GM21576 (cell line): ENCODE measurements around the gene DNM1.
"Not testable (repeated sequence)": the region's sequence is repeated elsewhere in the genome, so short reads cannot be mapped to it uniquely, and the experiment has no call there.

Experiments
- ATAC-seq: cut with Tn5 transposase; IDR thresholded peaks from one replicate; pipeline ENCODE4 v1.9.1; 2021; ENCODE audit warnings: mild to moderate bottlenecking, moderate library complexity; ENCODE audit not compliant: unreplicated experiment

Gene DNM1

GRCh38 chr9:128274245-128274644 lies 71.1 kb downstream of the DNM1 start:
- ATAC-seq, result no peak

GRCh38 chr9:128275198-128276007 lies 72.2 kb downstream of the DNM1 start, which contains the start of gene GOLGA2:
TSS of gene GOLGA2 (minus strand) at chr9:128276007. CDS start at chr9:128275976, 31 bp downstream.
- ATAC-seq, result peak; percentile 40

GRCh38 chr9:128276008-128276573 lies 72.9 kb downstream of the DNM1 start, which contains the start of gene SWI5:
TSS of gene SWI5 (plus strand) at chr9:128276276.
- ATAC-seq, result peak; percentile 94

- no peak for ATAC-seq
Observed at GRCh38 chr9:128276574-128277270, 73.5 kb downstream of the DNM1 start.

GRCh38 chr9:128279088-128280073 lies 76.2 kb downstream of the DNM1 start:
- not testable (repeated sequence) for ATAC-seq

- ATAC-seq, result no peak
Observed at GRCh38 chr9:128280084-128280622, 77.0 kb downstream of the DNM1 start.

GRCh38 chr9:128282500-128282899 lies 79.3 kb downstream of the DNM1 start:
- no peak for ATAC-seq

GRCh38 chr9:128285033-128285784 lies 82.0 kb downstream of the DNM1 start:
- no peak for ATAC-seq

GRCh38 chr9:128286440-128286839 lies 83.3 kb downstream of the DNM1 start:
- ATAC-seq, result no peak

- no peak for ATAC-seq
Observed at GRCh38 chr9:128288273-128289004, 85.3 kb downstream of the DNM1 start.

- no peak for ATAC-seq
Observed at GRCh38 chr9:128292009-128292408, 88.8 kb downstream of the DNM1 start.

- no peak for ATAC-seq
Observed at GRCh38 chr9:128293091-128293490, 89.9 kb downstream of the DNM1 start.

- ATAC-seq, result no peak
Observed at GRCh38 chr9:128294142-128294541, 91.0 kb downstream of the DNM1 start.

- ATAC-seq, result no peak
Observed at GRCh38 chr9:128296340-128297220, 93.4 kb downstream of the DNM1 start.

GRCh38 chr9:128297221-128297773 lies 94.1 kb downstream of the DNM1 start:
- no peak for ATAC-seq

GRCh38 chr9:128298535-128299482 lies 95.6 kb downstream of the DNM1 start:
- no peak for ATAC-seq
